DMS53 treated with DMSO at 0.1 percent for 48 hours (cell line): Measurements from ENCODE around the gene MAP2K5.

ENCODE experiments used
- DNase-seq: peaks from one replicate; lab custom pipeline; 2025; ENCODE audit not compliant: unreplicated experiment; lab: John Stamatoyannopoulos, UW

Gene MAP2K5

GRCh38 chr15:67852418-67852817 is 309.9 kb downstream of the MAP2K5 start:
- DNase-seq = no peak

GRCh38 chr15:67853454-67853853 is 311.0 kb downstream of the MAP2K5 start:
- DNase-seq = no peak

GRCh38 chr15:67854358-67854757 is 311.9 kb downstream of the MAP2K5 start:
- DNase-seq = no peak

- DNase-seq = no peak
Measured at GRCh38 chr15:67855842-67856241, 313.3 kb downstream of the MAP2K5 start.
